GM19324 (cell line): ENCODE measurements around the gene TRIM43B.
"Not testable (repeated sequence)": the region's sequence is repeated elsewhere in the genome, so short reads cannot be mapped to it uniquely, and the experiment has no call there.

Experiments used
- ATAC-seq: cut with Tn5 transposase; IDR thresholded peaks from one replicate; pipeline ENCODE4 v1.9.1; 2021; ENCODE audit warnings: mild to moderate bottlenecking, moderate library complexity; ENCODE audit not compliant: unreplicated experiment, low FRiP score

TRIM43B gene

DNA sequence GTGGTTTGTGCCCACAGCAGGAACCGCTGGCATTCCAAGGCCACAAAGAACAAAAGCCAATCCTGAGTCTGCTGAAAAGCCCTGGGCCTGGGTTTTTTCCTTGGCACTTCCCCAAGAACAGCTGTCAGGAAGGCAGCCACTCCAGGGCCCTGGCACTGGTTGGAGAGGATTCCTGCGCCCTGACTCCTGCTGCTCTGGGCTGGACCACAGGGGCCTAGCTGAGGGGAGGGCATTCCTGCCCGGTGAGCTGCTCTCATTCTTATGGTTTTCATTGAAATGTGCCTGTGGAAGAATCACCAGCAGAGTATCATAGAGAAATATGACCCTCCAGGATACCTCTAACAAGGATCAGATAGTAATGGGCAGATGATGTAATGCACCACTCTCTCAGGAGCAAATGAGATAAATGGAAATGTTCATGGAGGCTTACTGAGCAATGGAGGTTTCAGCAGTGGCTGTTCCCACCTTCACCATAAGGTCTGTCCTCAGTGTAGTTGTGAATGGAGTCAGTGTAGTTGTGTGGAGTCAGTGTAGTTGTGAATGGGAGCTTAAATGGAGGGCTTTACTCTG lies 50.0 kb downstream of the TRIM43B start:
- not testable (repeated sequence) for ATAC-seq

DNA sequence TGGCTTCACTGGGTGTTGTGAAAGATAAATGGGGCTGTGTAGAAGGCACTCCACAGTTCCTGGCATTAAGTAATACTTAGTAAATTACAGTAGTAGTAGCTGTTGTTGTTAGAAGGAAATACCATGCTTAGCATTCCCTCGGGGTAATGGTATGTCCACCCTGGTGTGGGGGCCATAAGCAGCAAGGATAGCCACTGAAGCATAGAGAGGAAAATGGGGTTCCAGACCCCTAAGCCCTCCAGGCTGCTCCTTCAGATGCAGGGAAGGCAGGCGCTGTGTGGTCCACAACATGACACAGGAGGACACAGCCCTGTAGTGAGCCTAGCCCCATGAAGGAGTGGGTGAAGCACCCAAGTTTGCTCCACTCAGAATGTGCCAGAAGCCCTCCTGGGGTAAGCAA lies 50.6 kb downstream of the TRIM43B start:
- not testable (repeated sequence) for ATAC-seq

DNA sequence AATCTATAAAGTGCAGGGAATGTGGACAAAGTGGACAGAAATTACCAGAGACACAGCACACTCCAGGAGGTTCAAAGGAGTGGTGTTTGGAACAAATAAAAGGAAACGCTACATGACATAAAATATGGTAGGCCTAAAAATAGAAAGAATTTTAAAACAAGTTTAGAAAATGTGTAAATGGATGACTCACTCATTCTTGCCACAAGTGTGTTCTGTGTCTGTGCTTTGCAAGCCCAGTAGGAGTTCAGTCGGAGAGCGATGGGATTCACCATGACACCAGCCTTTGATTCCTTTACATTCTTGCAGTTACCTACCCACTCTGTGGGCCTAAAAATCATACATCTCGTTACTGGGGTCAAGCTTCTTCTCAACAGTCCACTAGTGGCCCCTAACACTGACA lies 51.2 kb downstream of the TRIM43B start:
- ATAC-seq = not testable (repeated sequence)

DNA sequence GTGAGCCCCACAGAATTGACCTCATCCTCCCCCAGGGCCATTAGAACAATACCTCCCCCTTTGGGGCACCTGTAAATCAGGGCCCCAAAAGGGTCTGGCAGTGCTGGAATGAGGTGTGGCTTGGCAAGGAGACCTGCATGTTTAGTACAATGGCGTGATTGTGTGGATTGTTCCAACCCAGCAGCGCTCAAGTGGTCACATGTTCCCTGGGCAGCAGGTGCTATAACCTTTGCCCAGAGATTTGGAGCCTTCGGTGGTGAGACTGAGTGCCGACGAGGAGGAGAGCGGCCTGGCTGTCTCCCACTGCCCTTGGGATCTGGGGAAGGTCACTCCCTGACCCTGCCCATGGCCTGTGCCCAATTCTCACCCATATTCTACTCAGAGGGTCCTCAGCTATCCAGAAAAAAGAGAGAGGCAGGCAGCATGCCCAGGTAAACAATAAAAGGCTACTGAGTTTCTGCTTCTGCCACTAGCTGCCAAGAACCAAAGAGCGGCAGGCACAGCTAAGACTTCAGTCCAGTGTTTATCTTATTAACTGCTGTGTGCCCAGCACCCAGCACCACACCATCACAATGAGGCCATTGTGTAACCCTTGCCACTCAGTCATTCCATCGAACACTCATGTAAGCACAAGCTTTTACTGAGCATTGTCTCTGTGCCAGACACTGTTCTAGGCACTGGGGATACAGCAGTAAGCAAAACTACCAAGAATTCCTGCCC lies 54.6 kb downstream of the TRIM43B start:
- ATAC-seq = not testable (repeated sequence)

DNA sequence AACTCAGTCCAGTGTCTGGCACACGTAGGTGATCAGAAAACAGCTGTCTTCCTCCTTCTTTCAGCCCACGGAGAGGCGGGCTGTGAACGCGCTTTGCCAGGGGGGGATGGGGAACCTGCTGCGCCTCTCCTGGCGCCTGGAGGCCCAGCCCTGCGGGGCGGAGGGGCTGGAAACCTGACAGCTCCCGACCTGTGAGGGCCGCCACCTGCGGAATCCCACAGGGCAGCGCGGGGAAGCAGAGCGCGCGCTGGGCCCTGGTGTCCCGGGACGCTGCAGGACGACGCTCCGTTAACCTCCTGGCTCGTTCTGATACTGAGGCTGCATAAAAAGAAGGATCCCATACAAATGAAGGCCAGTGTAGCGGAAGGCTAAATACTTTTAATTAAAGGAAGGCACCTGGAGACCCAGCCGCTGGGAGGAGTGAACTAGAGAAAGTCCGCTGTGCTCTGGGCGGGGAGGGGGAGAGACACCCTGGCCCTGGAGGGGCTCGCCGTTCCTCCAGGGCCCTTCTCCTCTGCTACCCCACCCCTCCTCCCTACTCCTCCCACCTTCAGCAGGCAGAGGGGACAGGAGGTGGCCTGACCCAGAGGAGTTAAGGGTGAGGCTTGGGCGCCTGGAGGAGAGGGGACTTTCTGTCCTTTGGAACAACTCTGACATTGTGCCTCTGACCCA lies 57.2 kb downstream of the TRIM43B start:
- not testable (repeated sequence) for ATAC-seq
